ENCODE measurements around the gene GARIN5B. TPM values are rescaled to one million over a fixed set of nuclear protein-coding genes. Genes with fewer than 3 reads are reported as not detected.

GARIN5B gene
- total RNA-seq, 1 experiment from 2014 or later: 0.13 TPM

- DNase-seq: no peak
- Mint-ChIP-seq H3K36me3 (ENCODE audit: insufficient read depth in 1 of 3, low read depth in 3 of 3) (peaks cover 27 to 52% (median 50%) of the 10 kb centered on the region in 3 experiments; a peak in 6 of 7 replicates), H3K4me3 (peak overlapping the region in 1 of 2 experiments; percentile 48; a peak in 1 of 5 replicates), H3K27me3 (ENCODE audit: low read depth) (no peaks in the 10 kb centered on the region), H3K27ac (peak overlapping the region in 2 of 3 experiments; percentile 64 to 89; a peak in 5 of 7 replicates), H3K9me3 (no peaks in the 10 kb centered on the region), H3K4me1 (peaks cover 37 to 62% of the 10 kb centered on the region in 2 experiments)
- Histone ChIP-seq H3K23ac (ENCODE audit: insufficient read length, low read depth, low read length) (no peak overlapping the region), H3T11ph (ENCODE audit: low read length) (no peak overlapping the region), H2AK5ac (ENCODE audit: insufficient read length, low read length) (no peak overlapping the region), H3K27ac (ENCODE audit: insufficient read length, low read depth, low read length) (no peak overlapping the region), H4K8ac (replicated peaks; ENCODE audit: insufficient read length, low read depth, low read length) (no peak overlapping the region), H3K4me2 (ENCODE audit: insufficient read depth, insufficient read length, low read length) (no peak overlapping the region), H3K9ac (ENCODE audit: extremely low read depth, insufficient read length, low read length) (no peak overlapping the region), H4K20me1 (ENCODE audit: control insufficient read depth, insufficient read depth, insufficient read length) (no peaks in the 10 kb centered on the region), H2BK120ac (ENCODE audit: low read depth, low read length, poor library complexity, severe bottlenecking) (no peak overlapping the region), H2BK20ac (ENCODE audit: low read depth, low read length, poor library complexity, severe bottlenecking) (no peak overlapping the region), H2BK5ac (ENCODE audit: insufficient read length, low read length) (no peak overlapping the region), H2BK12ac (ENCODE audit: insufficient read length, low read depth, low read length) (no peak overlapping the region), H3K4ac (ENCODE audit: low read depth, low read length) (no peak overlapping the region; the same call in 1 of the 2 replicates), H3K9me3 (ENCODE audit: control insufficient read depth, low read depth, low read length) (no peaks in the 10 kb centered on the region), H3K23me2 (ENCODE audit: insufficient read length, low read depth, low read length, poor library complexity, severe bottlenecking) (peaks cover 10% of the 10 kb centered on the region), H3K79me1 (ENCODE audit: insufficient read depth, low read depth, low read length, poor library complexity, severe bottlenecking) (no peaks in the 10 kb centered on the region), H3K18ac (ENCODE audit: insufficient read length, low read depth, low read length) (no peak overlapping the region), H3K4me1 (ENCODE audit: insufficient read depth, low read length) (peaks cover 2% of the 10 kb centered on the region; the same call in 1 of the 2 replicates), H3K14ac (ENCODE audit: insufficient read depth, low read length) (no peak overlapping the region; the same call in 1 of the 2 replicates), H3K27me3 (ENCODE audit: insufficient read depth, low read length) (no peaks in the 10 kb centered on the region), H3K56ac (ENCODE audit: insufficient read length, low read depth, low read length) (no peak overlapping the region), H2AFZ (ENCODE audit: low read length) (no peak overlapping the region), H2BK15ac (ENCODE audit: low read depth, low read length) (no peak overlapping the region), H4K5ac (ENCODE audit: insufficient read length, low read depth, low read length) (no peak overlapping the region), H3K79me2 (ENCODE audit: insufficient read depth, low read length) (no peaks in the 10 kb centered on the region), H4K91ac (ENCODE audit: insufficient read length, low read depth, low read length) (no peak overlapping the region)
- TF ChIP-seq CTCF (conservative IDR thresholded peaks at IDR 0.05): no peak
- WGBS (ENCODE audit: extremely low coverage, insufficient read length, low lambda C conversion rate): no CpG with 5 or more reads among the region's 22 CpGs
Observed at GRCh38 chr19:55345101-55345817, 17.8 kb downstream of the GARIN5B start.
